ENCODE data around the gene CHMP1A.

DNA sequence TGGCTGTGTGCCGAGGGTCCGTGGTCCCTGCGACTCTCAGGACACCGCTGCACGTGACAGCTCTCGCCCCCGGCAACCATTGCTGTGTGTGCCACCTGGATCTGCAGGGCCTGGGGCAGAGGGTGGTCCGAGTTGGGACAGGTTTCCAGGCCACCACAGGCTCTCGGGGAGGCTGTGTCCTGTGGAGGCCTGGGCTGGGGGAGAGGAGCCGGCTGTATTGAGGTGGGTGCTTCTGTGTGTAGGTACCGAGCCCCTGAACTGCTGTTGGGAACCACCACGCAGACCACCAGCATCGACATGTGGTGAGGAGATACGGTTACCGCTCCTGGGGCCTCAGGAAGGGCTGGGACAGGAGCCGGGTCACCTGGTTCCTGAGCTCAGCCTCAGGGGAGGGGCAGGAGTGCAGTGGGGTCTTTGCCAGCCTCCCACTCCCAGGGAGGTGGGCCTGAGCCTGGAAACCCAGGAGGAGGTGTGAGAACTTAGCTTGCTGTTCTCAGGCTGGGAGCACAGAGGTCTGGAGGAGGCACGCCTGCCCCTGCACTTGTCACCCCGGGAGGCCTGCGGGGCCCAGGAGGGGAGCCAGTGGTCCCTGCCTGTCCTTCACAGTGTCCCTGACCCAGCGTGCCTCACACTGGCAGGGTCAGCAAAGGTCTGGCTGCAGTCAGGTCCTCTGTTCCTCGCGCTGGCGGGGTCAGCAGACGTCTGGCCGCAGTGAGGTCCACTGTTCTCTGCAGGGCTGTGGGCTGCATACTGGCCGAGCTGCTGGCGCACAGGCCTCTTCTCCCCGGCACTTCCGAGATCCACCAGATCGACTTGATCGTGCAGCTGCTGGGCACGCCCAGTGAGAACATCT is 36.6 kb upstream of the CHMP1A start:
- TF ChIP-seq POLR2AphosphoS5 (IDR thresholded peaks at IDR 0.05) (no peak), POLR2A (IDR thresholded peaks at IDR 0.05) (no peak), EP300 (IDR thresholded peaks at IDR 0.05) (no peak)
- TF ChIP-seq, protein P1, sequence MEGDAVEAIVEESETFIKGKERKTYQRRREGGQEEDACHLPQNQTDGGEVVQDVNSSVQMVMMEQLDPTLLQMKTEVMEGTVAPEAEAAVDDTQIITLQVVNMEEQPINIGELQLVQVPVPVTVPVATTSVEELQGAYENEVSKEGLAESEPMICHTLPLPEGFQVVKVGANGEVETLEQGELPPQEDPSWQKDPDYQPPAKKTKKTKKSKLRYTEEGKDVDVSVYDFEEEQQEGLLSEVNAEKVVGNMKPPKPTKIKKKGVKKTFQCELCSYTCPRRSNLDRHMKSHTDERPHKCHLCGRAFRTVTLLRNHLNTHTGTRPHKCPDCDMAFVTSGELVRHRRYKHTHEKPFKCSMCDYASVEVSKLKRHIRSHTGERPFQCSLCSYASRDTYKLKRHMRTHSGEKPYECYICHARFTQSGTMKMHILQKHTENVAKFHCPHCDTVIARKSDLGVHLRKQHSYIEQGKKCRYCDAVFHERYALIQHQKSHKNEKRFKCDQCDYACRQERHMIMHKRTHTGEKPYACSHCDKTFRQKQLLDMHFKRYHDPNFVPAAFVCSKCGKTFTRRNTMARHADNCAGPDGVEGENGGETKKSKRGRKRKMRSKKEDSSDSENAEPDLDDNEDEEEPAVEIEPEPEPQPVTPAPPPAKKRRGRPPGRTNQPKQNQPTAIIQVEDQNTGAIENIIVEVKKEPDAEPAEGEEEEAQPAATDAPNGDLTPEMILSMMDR (IDR thresholded peaks at IDR 0.05): no peak
